Measurements from ENCODE around the gene HSPB7.
"Not testable (repeated sequence)": the region's sequence is repeated elsewhere in the genome, so short reads cannot be mapped to it uniquely, and the experiment has no call there.

HSPB7 gene

DNA sequence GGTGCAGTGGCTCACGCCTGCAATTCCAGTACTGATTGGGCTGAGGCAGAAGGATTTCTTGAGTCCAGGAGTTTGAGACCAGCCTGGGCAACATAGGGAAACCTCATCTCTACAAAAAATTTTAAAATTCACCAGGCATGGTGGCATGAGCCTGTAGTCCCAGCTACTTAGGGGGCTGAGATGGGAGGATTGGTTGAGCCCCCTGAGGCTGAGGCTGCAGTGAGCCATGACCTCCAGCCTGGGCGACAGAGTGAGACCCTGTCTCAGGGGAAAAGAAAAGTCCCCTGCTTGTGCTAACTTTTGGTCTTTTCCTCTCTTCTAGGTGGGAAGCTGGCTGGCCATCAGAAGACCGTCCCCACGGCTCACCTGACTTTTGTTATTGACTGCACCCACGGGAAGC is 12.2 kb downstream of the HSPB7 start:
- ATAC-seq: no peak

DNA sequence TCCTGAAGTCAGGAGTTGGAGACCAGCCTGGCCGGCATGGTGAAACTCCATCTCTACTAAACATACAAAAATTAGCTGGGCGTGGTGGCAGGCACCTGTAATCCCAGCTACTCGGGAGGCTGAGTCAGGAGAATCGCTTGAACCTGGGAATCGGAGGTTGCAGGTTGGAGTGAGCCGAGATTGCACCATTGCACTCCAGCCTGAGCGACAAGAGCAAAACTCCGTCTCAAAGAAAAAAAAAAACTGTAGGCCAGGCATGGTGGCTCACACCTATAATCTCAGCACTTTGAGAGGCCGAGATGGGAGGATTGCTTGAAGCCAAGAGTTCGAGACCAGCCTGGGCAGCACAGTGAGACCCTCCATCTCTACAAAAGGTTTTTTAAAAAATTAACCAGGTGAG is 16.6 kb downstream of the HSPB7 start:
- ATAC-seq: not testable (repeated sequence)

DNA sequence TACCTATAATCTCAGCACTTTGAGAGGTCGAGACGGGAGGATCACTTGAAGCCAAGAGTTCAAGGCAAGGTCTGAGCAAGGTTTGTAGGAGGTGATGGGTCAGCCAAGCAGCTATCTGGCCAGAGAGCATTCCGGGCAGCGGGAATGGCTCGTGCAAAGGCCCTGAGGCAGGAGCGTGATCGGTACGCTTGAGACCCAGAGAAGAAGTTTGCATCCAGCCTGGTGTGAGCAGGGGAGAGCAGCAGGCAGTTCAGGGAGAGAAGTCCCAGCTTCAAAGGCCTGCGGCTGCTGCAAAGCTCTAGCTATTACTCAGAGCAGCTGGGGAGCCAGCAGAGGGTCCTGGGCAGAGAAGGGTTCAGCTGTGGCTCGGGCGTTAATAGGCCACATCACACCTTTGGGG is 18.9 kb downstream of the HSPB7 start:
- no peak for ATAC-seq

DNA sequence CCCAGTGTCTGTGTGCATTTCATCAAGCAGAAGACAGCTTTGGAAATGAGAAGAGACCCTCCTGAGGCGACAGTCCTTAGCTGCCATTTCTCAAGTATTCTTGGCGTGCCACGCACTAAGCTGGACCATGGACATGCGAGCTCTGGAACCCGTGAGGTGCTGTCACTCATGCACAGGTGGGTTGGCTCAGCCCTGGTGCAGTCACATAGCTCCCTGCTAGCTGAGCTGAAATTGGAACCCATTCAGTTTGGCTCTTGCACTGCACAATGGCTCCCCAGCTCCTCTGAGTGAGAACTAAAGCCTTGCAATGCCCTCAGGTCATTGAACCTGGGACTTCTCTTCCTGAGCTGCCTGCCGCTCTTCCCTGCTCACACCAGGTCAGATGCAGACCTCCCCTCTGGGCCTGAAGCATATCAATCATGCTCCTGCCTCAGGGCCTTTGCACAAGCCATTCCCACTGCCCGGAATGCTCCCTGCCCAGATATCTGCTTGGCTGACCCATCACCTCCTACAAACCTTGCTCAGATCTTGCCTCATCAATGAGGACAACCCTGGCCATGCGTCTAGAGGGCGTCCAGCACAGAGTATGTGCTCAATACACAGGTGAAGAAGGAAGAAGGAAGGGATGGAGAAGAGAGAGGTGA is 20.1 kb downstream of the HSPB7 start:
- ATAC-seq: no peak

DNA sequence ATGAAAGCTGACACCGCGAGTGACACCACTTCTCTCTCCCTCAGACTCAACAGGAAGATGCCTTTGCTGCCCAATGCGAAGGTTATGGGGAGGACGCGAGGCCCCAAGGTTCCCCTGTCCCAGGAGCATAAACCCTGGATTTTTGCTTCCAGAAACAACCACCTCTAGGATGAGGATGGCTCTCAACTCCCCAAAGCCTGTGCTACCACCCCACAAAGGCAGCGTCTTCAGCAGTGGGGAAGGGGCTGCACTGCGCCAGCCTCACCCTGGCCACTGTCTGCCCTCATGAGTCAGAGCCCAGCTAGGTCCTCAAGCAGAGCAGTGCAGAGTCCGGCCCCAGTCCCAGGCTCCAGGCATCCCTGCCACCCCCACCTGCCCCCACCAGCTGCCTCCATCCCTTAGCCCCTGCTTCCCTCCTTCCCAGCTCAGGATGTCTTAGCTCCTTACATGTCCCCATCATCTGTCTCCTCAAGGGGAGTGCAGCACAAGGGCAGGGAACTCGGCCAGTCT is 20.7 kb downstream of the HSPB7 start:
- ATAC-seq: no peak

DNA sequence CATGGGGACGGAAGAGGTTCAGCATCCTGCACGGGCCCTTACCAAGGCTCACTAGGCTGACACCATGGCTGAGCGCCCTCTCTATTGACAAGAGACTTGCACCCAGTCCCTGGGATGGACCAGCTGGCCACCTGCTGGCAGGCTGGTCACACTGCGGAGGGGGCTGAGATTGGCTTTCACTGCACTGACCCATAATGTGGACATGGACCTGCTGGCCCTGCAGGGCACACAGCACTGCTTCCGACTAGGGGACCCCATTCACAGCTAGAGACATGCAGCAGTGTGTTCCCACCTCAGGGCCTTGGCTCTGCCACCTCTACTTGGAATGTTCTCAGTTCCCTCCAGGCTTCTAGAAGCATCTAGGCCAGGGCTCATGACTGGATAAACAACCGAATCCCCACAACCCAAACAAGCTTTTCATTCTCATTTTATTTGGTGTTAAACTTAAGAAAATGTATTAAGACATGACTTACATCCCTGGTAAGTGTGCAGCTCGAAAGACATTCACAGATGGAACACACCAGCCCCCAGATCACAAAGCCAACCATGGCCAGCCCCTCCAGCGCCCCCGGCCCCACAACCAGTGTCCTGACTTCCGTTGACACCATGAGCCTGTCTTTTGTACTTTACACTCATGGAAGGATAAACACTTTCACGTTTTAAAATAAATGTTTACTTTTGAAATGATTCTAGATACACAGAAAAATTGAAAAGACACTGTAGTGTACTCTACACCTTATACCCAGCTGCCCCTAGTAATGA is 23.1 kb downstream of the HSPB7 start:
- peak; percentile 59 to 63 for ATAC-seq

DNA sequence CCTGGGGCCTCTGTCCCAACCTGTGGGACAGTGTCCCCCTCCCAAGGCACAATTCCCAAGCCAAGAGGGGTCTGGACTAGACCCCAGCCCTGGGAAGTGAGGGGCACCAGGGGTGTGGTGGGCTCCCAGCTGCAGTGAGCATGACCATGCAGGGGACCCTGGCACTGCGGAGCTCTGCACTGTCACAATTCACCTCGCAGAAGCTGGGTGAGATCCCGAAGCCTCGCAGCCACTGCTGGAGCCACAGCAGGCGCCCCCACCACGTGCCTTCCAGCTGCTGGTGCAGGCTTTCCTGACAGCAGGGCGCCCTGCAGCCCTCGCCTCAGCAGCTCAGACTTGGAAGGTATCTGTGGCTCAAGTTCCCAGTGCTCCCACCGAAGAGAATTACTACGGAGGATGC is 23.8 kb downstream of the HSPB7 start:
- no peak for ATAC-seq

DNA sequence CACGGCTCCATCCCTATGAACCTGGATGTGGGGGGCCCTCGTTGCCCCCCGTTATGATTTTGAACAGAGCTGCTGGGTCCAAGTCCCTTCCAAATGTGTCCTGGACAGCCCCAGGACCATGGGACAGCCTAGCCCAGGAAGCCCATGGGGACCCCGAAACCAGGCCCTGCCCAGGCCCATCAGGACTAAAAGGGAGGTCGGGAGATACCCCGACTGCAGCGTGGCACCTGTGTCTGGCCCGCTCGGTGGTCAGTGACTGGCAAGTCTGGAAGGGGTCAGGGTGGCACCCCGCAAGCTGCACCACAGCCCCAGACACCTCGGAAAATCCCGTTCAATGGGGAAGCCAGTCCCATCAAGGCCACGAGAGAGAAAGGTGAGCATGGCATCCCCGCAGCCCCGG is 24.2 kb downstream of the HSPB7 start:
- no peak for ATAC-seq

DNA sequence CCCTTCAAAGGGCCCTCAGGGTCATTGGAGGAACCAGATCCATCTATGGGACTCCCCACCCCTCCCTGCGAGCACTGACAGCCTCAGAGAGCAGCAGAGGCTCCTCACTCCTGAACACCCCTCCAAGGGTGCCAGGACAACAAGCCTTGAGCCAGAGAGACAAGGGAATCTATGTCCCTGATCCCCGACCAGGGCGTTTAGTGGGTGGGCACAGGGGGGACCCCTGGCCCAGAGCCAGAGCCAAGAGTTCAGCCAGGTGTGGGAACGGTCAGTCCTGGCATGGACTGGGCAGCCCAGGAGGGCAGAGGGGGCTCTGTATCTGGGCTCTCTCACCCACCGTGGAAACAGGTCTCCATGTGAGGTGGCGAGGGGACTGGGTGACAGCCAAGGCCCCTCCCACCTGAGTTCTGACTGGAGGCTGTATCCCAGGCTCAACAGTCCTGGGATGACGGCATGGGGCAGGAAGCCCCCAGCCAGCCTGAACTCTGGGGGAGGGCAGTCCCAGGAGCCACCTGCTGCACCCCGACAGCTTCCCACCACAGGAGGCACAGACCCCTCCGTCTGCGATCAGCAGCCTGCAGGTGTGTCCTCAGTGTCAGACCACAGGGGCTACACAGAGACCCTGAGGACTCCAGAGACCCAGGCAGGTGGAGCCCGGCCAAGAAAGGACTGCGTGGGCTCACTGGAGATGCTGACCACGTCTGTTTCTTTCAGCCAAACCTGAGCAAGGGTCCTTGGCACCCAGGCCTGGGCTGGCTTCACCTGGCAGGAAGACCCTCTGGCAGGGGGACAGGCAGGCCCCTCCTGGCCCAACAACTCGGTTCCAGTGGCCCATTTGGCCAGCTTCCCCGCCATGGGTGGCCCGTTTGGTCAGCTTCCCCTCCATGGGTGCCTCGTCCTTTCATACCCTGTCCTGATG is 25.0 kb downstream of the HSPB7 start:
- ATAC-seq: no peak

DNA sequence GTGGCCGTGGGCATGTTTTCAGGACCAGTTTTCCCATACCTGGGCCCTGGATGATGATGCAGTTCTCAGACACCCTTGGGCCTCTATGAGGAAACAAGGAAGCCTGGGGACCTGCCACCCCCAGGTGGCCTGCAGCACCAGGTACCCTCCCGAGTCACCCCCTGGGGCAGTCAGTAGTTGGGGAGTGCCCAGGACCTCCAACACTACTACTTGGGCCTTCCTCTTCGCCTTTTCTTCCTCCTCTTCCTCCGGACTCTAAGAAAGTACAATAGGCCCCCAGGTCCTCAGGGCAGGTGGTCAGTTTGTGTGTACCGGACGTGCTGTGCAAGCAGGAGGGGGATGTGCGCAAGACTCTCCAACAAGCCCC is 25.7 kb downstream of the HSPB7 start:
- no peak for ATAC-seq

DNA sequence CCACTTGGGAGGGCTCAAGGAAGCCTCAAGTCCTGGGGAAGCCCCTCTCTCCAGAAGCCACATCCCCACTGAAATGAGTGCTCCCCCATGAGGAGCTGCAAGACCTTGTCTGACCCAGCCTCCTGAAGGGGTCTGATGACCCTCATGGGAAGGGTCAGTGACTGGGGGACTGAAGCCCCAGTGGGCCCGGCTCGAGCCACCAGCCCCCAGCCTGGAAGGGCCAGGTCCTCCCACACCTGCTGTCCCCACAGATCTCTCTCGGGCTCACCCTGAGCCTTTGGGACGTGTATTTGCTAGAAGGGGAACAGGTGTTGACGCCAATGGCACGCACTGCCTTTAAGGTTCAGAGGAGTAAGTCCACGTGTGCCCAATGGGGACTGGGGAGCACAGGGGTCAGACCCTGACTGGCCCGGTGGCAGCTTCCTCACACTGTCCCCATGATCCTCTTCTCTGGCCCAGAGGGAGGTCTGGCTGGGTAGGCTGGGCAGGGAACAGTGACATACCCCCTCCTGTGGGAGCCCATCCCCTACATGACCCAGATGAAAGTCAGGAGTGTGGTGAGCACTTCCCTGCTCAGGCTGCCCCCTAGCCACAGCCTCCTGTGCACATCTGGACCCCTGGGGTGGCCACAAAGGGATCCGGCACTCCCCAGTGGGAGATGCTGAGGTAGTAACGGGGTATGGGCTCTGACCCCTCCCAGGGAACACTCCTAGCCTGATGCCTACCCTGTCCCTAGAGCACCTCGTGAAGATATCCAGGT is 26.2 kb downstream of the HSPB7 start:
- no peak for ATAC-seq

DNA sequence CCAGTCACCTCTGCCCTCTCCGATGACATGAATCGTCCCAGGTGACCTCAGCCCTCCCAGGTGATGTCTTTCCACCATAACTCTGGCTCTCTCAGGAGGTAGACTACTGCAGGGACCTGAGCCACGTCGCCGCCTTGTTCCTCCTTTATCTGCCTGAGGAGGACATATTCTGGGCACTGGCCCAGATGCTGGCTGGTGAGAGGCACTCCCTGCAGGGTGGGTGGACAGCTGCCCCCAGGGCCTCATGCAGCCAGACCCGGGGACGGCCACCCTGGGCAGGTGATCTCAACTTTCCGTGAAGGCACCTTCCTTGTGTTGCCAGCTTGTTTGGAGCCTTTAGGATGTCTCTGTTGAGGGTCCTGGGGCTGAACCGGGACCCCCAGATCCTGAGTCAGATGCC is 28.1 kb downstream of the HSPB7 start:
- ATAC-seq: no peak

DNA sequence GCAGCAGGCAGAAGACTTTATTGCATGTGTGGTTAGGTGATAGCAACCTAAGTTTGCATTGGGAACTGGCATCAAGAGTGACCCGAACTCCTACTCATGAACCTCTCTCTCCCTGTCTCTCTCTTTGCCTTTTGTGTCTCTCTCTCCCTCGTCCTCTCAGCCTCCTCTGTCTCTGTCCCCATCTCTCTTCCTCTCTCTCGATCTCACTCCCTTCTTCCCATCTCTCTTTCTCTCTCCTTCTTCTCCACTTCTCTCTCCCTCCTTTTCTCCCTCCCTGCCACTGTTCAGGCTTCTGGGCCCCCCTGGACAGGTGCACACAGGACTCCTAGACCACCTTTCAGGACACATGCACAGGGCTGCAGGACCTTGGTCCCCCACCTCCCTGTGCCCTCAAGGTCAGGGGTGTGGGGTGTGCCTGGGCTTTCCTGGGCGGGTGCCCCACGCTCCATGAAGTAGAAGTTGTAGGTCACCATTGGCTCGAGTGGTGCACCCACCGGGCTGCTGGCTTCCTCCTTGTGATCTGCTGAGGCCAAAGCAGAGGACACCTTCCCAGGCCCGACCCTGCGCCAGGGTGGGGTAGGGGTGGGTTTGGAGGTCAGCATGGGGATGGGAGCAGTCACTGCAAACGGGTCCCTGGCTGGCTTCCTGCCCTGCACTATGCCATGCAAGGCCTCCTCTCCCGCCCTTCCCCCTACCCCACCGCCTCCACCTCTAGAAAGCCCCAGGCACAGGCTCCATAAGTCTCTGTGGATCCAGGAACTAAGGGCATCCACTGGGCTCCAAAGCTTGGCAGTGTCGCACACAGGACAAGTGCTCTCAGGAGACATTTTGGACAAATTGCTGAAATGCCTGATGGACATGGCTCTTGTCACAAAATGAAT is 28.7 kb downstream of the HSPB7 start:
- ATAC-seq: no peak

DNA sequence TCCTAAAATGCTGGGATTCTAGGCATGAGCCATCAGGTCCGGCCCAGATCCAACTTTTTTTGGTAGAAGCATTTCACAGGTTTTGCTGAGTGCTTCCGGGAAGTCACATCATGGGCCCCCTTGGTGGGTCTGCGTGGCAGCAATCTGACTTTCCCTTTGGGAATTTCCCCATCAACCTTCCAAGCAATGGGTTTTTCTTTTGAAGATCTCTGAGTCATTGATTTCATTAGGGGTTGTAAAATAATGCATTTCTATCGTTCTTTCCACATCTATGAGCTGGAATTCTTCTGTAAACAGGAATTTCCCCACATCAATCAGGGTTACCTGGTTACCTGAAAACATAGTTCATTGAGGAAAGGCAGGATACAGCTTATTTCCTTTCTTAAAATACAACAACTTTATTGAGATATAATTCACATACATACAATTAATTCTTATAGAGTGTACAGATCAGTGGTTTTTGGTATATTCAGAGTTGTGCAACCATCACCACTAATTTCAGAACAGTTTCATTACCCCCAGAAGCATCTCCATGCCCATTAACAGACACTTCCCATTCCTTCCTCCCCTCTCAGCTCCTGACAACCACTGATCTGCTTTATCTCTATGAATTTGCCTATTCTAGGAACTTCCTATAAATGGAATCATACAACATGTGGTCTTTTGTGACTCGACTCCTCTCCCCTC is 32.1 kb downstream of the HSPB7 start:
- ATAC-seq: no peak

DNA sequence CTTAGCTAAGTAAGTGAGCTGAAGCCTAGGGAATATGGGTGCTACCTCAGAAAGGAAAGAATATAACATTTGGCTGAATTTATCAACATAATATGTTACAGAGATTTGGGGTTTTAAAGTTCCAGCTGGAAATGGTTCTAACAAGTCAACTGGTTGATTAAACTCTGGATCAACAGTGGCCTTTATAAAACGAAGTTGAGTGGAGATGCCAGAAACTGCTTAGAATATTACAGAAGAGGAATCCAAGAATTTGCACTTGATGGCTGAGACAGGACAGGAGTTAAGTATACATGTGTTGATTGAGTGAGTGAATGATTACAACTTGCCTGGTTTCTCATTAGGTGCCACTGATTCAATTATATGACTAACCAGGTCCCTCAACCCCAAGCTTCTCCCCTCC is 34.6 kb downstream of the HSPB7 start:
- ATAC-seq: no peak

DNA sequence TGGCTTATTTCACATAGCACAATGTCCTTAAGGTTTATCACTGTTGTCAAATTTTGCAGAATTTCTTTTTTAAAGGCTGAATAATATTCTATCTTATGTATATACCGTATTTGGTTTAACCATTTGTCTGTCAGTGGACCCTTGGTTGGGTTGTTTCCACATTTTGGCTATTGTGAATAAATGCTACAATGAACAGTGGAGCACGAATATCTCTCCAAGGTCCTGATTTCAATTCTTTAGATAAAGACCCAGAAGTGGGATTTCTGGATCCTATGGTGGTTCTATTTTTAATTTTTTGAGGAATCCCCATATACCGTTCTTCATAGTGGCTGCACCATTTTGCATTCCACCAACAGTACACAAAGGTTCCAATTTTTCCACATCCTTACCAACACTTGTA is 36.2 kb downstream of the HSPB7 start:
- ATAC-seq: no peak

DNA sequence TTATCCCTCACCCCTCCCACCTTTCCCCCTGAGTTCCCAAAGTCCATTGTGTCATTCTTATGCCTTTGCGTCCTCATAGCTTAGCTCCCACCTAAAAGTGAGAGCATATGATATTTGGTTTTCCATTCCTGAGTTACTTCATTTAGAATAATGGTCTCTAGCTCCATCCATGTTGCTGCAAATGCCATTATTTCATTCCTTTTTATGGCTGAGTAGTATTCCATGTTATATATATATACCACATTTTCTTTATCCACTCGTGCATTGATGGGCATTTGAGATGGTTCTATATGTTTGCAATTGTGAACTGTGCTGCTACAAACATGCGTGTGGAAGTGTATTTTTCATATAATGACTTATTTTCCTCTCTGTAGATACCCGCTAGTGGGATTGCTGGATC is 39.9 kb downstream of the HSPB7 start:
- ATAC-seq: not testable (repeated sequence)

DNA sequence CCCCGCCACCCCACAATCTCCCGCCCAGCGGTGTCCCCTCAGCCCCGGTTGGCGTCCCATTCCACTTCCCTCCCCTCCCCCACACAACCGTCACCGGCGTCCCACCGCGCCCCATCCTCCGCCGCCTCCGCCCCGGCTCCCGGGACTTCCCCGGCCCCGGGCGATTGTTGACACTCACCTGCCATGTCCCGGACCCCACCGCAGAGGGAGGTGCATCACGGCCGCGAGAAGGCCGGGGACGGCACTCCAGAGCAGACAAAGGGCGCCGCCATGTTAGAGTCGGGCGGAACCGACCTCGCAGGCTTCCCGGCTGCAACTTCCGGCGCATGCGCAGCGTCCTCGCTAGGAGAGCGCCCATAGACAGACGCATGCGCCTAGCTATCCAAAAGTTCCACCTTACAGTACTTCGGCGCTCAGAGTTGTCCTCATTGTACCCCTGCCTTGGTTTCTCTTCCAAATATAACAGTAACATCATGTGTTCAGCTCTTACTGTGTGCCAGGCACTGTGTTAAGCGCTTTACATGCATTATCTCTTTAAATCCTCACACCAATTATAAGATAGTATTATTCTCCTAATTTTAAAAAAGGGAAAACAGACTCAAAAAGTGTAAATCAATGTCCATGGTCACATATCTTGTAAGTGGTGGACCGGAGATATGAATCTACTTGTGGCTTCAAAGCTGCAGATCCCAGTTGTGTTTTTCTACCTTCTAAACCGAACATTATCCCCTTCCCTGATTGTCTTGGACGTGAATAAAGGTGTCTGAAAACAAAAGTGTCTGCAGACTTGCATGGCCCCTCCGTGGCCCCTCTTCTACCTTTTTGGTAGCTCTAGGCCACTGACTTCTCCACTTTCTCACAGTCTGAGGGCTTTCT is 41.8 kb downstream of the HSPB7 start, which contains the start of gene ZBTB17:
TSS of gene ZBTB17 (minus strand) at position 297 of the 876 bp plus-strand sequence. CDS start 27,606 bp downstream, outside the sequence.
- ATAC-seq: peak; percentile 87 to 88

DNA sequence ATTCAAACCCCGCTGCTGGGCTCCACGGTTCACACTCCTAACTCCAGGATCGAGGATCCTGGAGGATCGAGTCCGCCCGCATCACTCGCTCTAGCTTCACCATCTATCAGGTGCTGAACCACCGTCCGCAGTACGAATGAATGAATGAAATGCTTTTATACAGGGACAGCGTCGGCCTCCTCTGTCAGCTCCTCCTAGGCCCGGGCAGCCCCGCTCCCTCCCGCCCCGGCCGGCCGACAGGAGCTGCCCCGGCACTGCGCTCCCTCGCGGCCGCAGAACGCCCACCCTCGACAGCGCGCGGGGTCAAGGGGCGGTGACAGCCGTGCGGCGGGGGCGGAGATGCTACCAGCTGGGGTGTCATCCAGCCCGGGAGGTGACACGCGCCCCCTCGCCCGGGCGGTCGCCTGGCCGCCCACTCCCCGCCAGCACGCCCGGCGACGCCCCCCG is 42.5 kb downstream of the HSPB7 start:
- peak; percentile 62 to 69 for ATAC-seq

DNA sequence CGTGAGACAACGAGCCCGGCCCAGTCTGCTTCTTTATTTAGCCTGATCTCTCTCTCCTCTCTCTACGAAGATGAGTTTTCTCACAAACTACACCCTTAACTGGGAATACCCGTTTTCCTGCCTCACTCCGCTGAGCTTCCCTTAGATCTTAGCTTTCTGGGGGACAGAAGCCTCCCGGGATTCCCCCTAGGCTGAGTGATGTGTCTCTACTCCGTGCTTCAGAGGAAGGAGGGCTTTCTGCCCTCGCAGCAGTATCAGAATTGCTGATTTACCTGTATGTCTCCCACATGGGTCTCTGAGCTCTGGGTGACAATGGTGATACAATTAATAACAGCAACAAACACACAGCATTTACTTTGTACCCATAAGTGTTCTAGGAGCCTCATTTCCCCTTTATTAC is 43.0 kb downstream of the HSPB7 start:
- ATAC-seq: peak; percentile 39 to 48

Data from activated CD4-positive, CD25-positive, alpha-beta regulatory T cell treated with anti-CD3 and anti-CD28 coated beads, Interleukin-2, amount 50 U/mL, for 24 hours (primary cell).